HL-60 (cell line): Measurements from ENCODE around the gene SORCS2.

Source experiments
- DNase-seq, 2 experiments: peaks; one replicate each; pipeline ENCODE4 v3.0.0-alpha.2; 2010 to 2020; ENCODE audit warnings: low read depth in 1 of 2, low spot score in 1 of 2
- H3K27ac ChIP-seq: fragments of 250-450 bp; sonication (Bioruptor Pico); replicated peaks from 2 replicates; pipeline ENCODE4 v1.5.1; 2020; ENCODE audit warnings: mild to moderate bottlenecking, moderate library complexity
- H3K27me3 ChIP-seq: fragments of 250-450 bp; sonication (Bioruptor Pico); 2 replicates; pipeline ENCODE4 v1.5.1; 2021; ENCODE audit warnings: mild to moderate bottlenecking, moderate library complexity; ENCODE audit not compliant: insufficient read depth, poor library complexity, severe bottlenecking
- H3K4me3 ChIP-seq: replicated peaks from 2 replicates; pipeline ENCODE4 v1.5.1; 2011; ENCODE audit warnings: mild to moderate bottlenecking, control low read depth, low read length; ENCODE audit not compliant: insufficient read depth
- CTCF ChIP-seq: IDR thresholded peaks from one replicate; pipeline ENCODE4 v1.5.1; 2011; ENCODE audit warnings: low read length, control low read depth, inconsistent platforms; ENCODE audit not compliant: insufficient read depth
- GABPA ChIP-seq: IDR thresholded peaks from 2 replicates; pipeline ENCODE4 v1.6.1; 2012; ENCODE audit warnings: low read depth
- POLR2AphosphoS5 ChIP-seq: IDR thresholded peaks from 2 replicates; pipeline ENCODE4 v1.6.1; 2012; ENCODE audit warnings: low read depth
- REST ChIP-seq: IDR thresholded peaks from 2 replicates; pipeline ENCODE4 v1.6.1; 2012; ENCODE audit warnings: low read depth; ENCODE audit not compliant: insufficient replicate concordance
- SPI1 ChIP-seq: IDR thresholded peaks from 2 replicates; pipeline ENCODE4 v1.6.1; 2012; ENCODE audit warnings: low read depth, mild to moderate bottlenecking, borderline replicate concordance

Gene SORCS2

GRCh38 chr4:7432531-7433375 is 240.4 kb downstream of the SORCS2 start:
- TF ChIP-seq GABPA = no peak
- TF ChIP-seq POLR2AphosphoS5 = no peak
- no peak for TF ChIP-seq SPI1
- no peak for TF ChIP-seq CTCF
- no peak for TF ChIP-seq REST
- DNase-seq = no peak
- H3K27me3 ChIP-seq = no peaks in the 10 kb centered on the region

GRCh38 chr4:7433376-7434140 is 241.2 kb downstream of the SORCS2 start:
- TF ChIP-seq POLR2AphosphoS5 (no peak), REST (no peak), CTCF (no peak), GABPA (no peak), SPI1 (no peak)
- Histone ChIP-seq H3K4me3 (no peak overlapping the region), H3K27ac (no peak overlapping the region), H3K27me3 (no peaks in the 10 kb centered on the region)
- no peak for DNase-seq

More at GRCh38 chr4:7432531-7433375, 240.4 kb downstream of the SORCS2 start:
- no peak overlapping the region for H3K4me3 ChIP-seq
- H3K27ac ChIP-seq = no peak overlapping the region

- no peak for DNase-seq
- Histone ChIP-seq H3K4me3 (no peak overlapping the region), H3K27me3 (no peaks in the 10 kb centered on the region), H3K27ac (no peak overlapping the region)
- no peak for TF ChIP-seq POLR2AphosphoS5
- no peak for TF ChIP-seq SPI1
- TF ChIP-seq REST = no peak
- no peak for TF ChIP-seq GABPA
- no peak for TF ChIP-seq CTCF
Observed at GRCh38 chr4:7434141-7434765, 241.9 kb downstream of the SORCS2 start.
